Kidney epithelial cell (primary cell): ENCODE measurements around the gene SND1. TPM values are rescaled to one million over a fixed set of nuclear protein-coding genes. Genes with fewer than 3 reads are reported as not detected.

Source experiments
- DNase-seq: peaks from one replicate; pipeline ENCODE4 v3.0.0-alpha.2; 2010; ENCODE audit warnings: low read depth
- H3K27me3 ChIP-seq: 2 replicates; pipeline ENCODE4 v1.6.0; 2011; ENCODE audit warnings: low read length; ENCODE audit not compliant: control insufficient read depth, insufficient read depth
- H3K36me3 ChIP-seq: 2 replicates; pipeline ENCODE4 v1.5.1; 2011; ENCODE audit warnings: low read length; ENCODE audit not compliant: control insufficient read depth, insufficient read depth
- H3K4me3 ChIP-seq: 2 replicates; pipeline ENCODE4 v1.5.1; 2011; ENCODE audit warnings: low read depth, mild to moderate bottlenecking, control low read depth, low read length
- CTCF ChIP-seq: IDR thresholded peaks from 2 replicates; pipeline ENCODE4 v1.5.1; 2011; ENCODE audit warnings: mild to moderate bottlenecking, moderate library complexity, low read length, control low read depth, inconsistent platforms; ENCODE audit not compliant: insufficient read depth, poor library complexity, severe bottlenecking
- total RNA-seq: library from RNA; depleted of rRNA; stranded (reverse); fragments of >200 nt; gene quantifications from 2 replicates; pipeline ENCODE4 v1.2.3, GENCODE V29; 2015

SND1 gene
- total RNA-seq, 1 donor from 2014 or later = 257 TPM

GRCh38 chr7:127776776-127777386 is 124.9 kb downstream of the SND1 start:
- Histone ChIP-seq H3K4me3 (no peak overlapping the region), H3K27me3 (no peaks in the 10 kb centered on the region), H3K36me3 (no peaks in the 10 kb centered on the region)
- TF ChIP-seq CTCF = no peak
- DNase-seq = peak; percentile 58

- no peak overlapping the region for H3K4me3 ChIP-seq
- no peaks in the 10 kb centered on the region for H3K36me3 ChIP-seq
- no peak for DNase-seq
- H3K27me3 ChIP-seq = no peaks in the 10 kb centered on the region
- no peak for TF ChIP-seq CTCF
Measured at GRCh38 chr7:127780489-127780888, 128.5 kb downstream of the SND1 start.

GRCh38 chr7:127781081-127781480 is 129.1 kb downstream of the SND1 start:
- H3K36me3 ChIP-seq = no peaks in the 10 kb centered on the region
- no peak overlapping the region for H3K4me3 ChIP-seq
- DNase-seq = no peak
- H3K27me3 ChIP-seq = no peaks in the 10 kb centered on the region
- TF ChIP-seq CTCF = no peak

- no peak for TF ChIP-seq CTCF
- no peaks in the 10 kb centered on the region for H3K27me3 ChIP-seq
- no peak overlapping the region for H3K4me3 ChIP-seq
- DNase-seq = no peak
- H3K36me3 ChIP-seq = no peaks in the 10 kb centered on the region
Measured at GRCh38 chr7:127782075-127782474, 130.1 kb downstream of the SND1 start.

GRCh38 chr7:127782654-127783559 is 130.9 kb downstream of the SND1 start:
- no peak for TF ChIP-seq CTCF
- Histone ChIP-seq H3K36me3 (no peaks in the 10 kb centered on the region), H3K27me3 (no peaks in the 10 kb centered on the region), H3K4me3 (no peak overlapping the region)
- DNase-seq = no peak
